ENCODE results near the gene SCGB2B2.
"Not testable (repeated sequence)": the region's sequence is repeated elsewhere in the genome, so short reads cannot be mapped to it uniquely, and the experiment has no call there.

Gene SCGB2B2

GRCh38 chr19:34676697-34677385 is at the start of gene SCGB2B2:
SCGB2B2 (minus strand) TSS chr19:34677159; CDS start chr19:34594563, 82,596 bp downstream.
- DNase-seq: peak; percentile 62

GRCh38 chr19:34725400-34725799 is 48.4 kb upstream of the SCGB2B2 start:
- DNase-seq: no peak

- no peak for DNase-seq
These were observed 45.4 kb upstream of the SCGB2B2 start for GRCh38 chr19:34722353-34722752.

- DNase-seq: no peak
These were observed 38.4 kb upstream of the SCGB2B2 start for GRCh38 chr19:34715357-34715756.

- no peak for DNase-seq
These were observed 36.3 kb upstream of the SCGB2B2 start for GRCh38 chr19:34713262-34713637.

GRCh38 chr19:34712395-34713261 is 35.7 kb upstream of the SCGB2B2 start:
- peak; percentile 58 for DNase-seq

- DNase-seq: no peak
These were observed 34.9 kb upstream of the SCGB2B2 start for GRCh38 chr19:34711890-34712289.

GRCh38 chr19:34707661-34708060 is 30.7 kb upstream of the SCGB2B2 start:
- DNase-seq: no peak

- DNase-seq: no peak
These were observed 15.6 kb upstream of the SCGB2B2 start for GRCh38 chr19:34692549-34692948.

- no peak for DNase-seq
These were observed 13.4 kb upstream of the SCGB2B2 start for GRCh38 chr19:34690372-34690771.

- DNase-seq: no peak
These were observed 11.6 kb upstream of the SCGB2B2 start for GRCh38 chr19:34688592-34688991.

GRCh38 chr19:34687348-34687747 is 10.4 kb upstream of the SCGB2B2 start:
- no peak for DNase-seq

- no peak for DNase-seq
These were observed 9.5 kb upstream of the SCGB2B2 start for GRCh38 chr19:34686455-34686854.

- not testable (repeated sequence) for DNase-seq
These were observed 8.3 kb upstream of the SCGB2B2 start for GRCh38 chr19:34685266-34685665.

- DNase-seq: no peak
These were observed 4.5 kb upstream of the SCGB2B2 start for GRCh38 chr19:34681478-34681877.

GRCh38 chr19:34678421-34678820 is 1.5 kb upstream of the SCGB2B2 start:
- no peak for DNase-seq

- no peak for DNase-seq
These were observed 1.1 kb upstream of the SCGB2B2 start for GRCh38 chr19:34678085-34678412.

GRCh38 chr19:34677386-34678084 is 576 bp upstream of the SCGB2B2 start, which contains the start of gene ZNF302:
ZNF302 (plus strand) TSS chr19:34677678; CDS start chr19:34678805, 1,127 bp downstream.
- DNase-seq: peak; percentile 91

GRCh38 chr19:34675919-34676318 is 1.0 kb downstream of the SCGB2B2 start:
- DNase-seq: no peak

- DNase-seq: no peak
These were observed 1.7 kb downstream of the SCGB2B2 start for GRCh38 chr19:34675250-34675649.

GRCh38 chr19:34673590-34673989 is 3.4 kb downstream of the SCGB2B2 start:
- DNase-seq: no peak

- DNase-seq: no peak
These were observed 5.0 kb downstream of the SCGB2B2 start for GRCh38 chr19:34671972-34672371.

GRCh38 chr19:34669305-34669704 is 7.7 kb downstream of the SCGB2B2 start:
- no peak for DNase-seq

GRCh38 chr19:34668690-34669089 is 8.3 kb downstream of the SCGB2B2 start:
- not testable (repeated sequence) for DNase-seq

All from activated T-cell treated with anti-CD3 and anti-CD28 coated beads for 4 hours (primary cell).